PC-9 (cell line): Measurements from ENCODE around the gene KIDINS220. TPM values are rescaled to one million over a fixed set of nuclear protein-coding genes. Genes with fewer than 3 reads are reported as not detected.
A peak's percentile ranks its signal among the peaks of the same experiment; 100 is the strongest.

Experiments
- BruUV-seq: library from RNA; stranded (reverse); fragments of 400-500 nt; replicated peaks from 2 replicates; lab custom pipeline; 2021; lab: Mats Ljungman, UMichigan
- CTCF ChIA-PET: fragments of 300-600 bp; sonication (Branson Sonifier 250); formaldehyde crosslinking; loops from one replicate; lab custom pipeline; 2022; ENCODE audit warnings: antibody characterized with exemption; lab: Charles Lee
- POLR2A ChIA-PET: fragments of 300-600 bp; sonication (Branson Sonifier 250); formaldehyde crosslinking; loops from one replicate; lab custom pipeline; 2022; ENCODE audit warnings: antibody characterized with exemption; ENCODE audit not compliant: unreplicated experiment; lab: Charles Lee
- DNase-seq, 2 experiments: peaks; one replicate each; pipeline versions ENCODE4 v3.0.0 to v3.0.0-alpha.2; 2015 to 2022; ENCODE audit warnings: mixed read lengths in 1 of 2
- H2AFZ ChIP-seq: fragments of 200-600 bp; sonication (generic); 2 replicates; pipeline ENCODE4 v1.8.1; 2017; ENCODE audit warnings: antibody characterized with exemption
- H3F3A ChIP-seq: fragments of 200-600 bp; sonication (generic); 2 replicates; pipeline ENCODE4 v1.8.1; 2017; ENCODE audit warnings: antibody characterized with exemption, mild to moderate bottlenecking, low read depth; ENCODE audit not compliant: insufficient read depth
- H3K27ac ChIP-seq: fragments of 200-600 bp; sonication (generic); 2 replicates; pipeline ENCODE4 v1.6.1; 2016; ENCODE audit warnings: mixed run types
- H3K27me3 ChIP-seq: fragments of 200-600 bp; sonication (generic); 2 replicates; pipeline ENCODE4 v1.6.1; 2016; ENCODE audit warnings: low read depth, mixed run types; ENCODE audit not compliant: insufficient read depth
- H3K36me3 ChIP-seq: fragments of 200-600 bp; sonication (generic); 2 replicates; pipeline ENCODE4 v1.6.1; 2016; ENCODE audit warnings: low read depth, mixed run types
- H3K4me1 ChIP-seq: fragments of 200-600 bp; sonication (generic); replicated peaks from 2 replicates; pipeline ENCODE4 v1.6.1; 2016; ENCODE audit warnings: mixed run types; ENCODE audit not compliant: insufficient read depth
- H3K4me2 ChIP-seq: fragments of 200-600 bp; sonication (generic); 2 replicates; pipeline ENCODE4 v1.6.1; 2017; ENCODE audit warnings: mixed run types
- H3K4me3 ChIP-seq: fragments of 200-600 bp; sonication (generic); 2 replicates; pipeline ENCODE4 v1.6.1; 2016; ENCODE audit warnings: mixed run types
- H3K79me2 ChIP-seq: fragments of 200-600 bp; sonication (generic); 2 replicates; pipeline ENCODE4 v1.6.1; 2017; ENCODE audit warnings: low read depth, mixed run types
- H3K9me2 ChIP-seq: fragments of 200-600 bp; sonication (generic); 2 replicates; pipeline ENCODE4 v1.8.1; 2017; ENCODE audit warnings: mild to moderate bottlenecking; ENCODE audit not compliant: insufficient read depth
- H3K9me3 ChIP-seq: fragments of 200-600 bp; sonication (generic); 2 replicates; pipeline ENCODE4 v1.8.1; 2016; ENCODE audit warnings: low read depth; ENCODE audit not compliant: insufficient read depth
- H4K20me1 ChIP-seq: fragments of 200-600 bp; sonication (generic); 2 replicates; pipeline ENCODE4 v1.8.1; 2017; ENCODE audit not compliant: insufficient read depth
- CTCF ChIP-seq: fragments of 200-600 bp; sonication (generic); conservative IDR thresholded peaks from 2 replicates; pipeline ENCODE4 v1.6.1; 2017; ENCODE audit warnings: mixed run types, antibody characterized with exemption, mild to moderate bottlenecking, moderate library complexity
- EZH2 ChIP-seq: fragments of 200-600 bp; sonication (generic); IDR thresholded peaks from 2 replicates; pipeline ENCODE4 v1.8.0; 2017; ENCODE audit warnings: antibody characterized with exemption, low read depth
- intact Hi-C: fragments of 100-400 bp; cut with micrococcal nuclease; formaldehyde crosslinking; loops from one replicate; pipeline ENCODE4 v1.10.0; 2022; ENCODE audit not compliant: unreplicated experiment
- total RNA-seq: library from RNA; stranded (reverse); gene quantifications from 2 replicates; pipeline ENCODE4 v1.2.3, GENCODE V29; 2021

The KIDINS220 gene
- total RNA-seq, 1 experiment from 2014 or later, result 13.9 TPM

GRCh38 chr2:8685697-8686358 lies 151.6 kb downstream of the KIDINS220 start:
- H3K9me3 ChIP-seq, result 0 out of 2 replicates have a peak, but pooled peaks cover 6% of the 10 kb centered on the region
- H3K36me3 ChIP-seq, result no peaks in the 10 kb centered on the region
- no TSS peak for BruUV-seq
- no peaks in the 10 kb centered on the region; the same call in 1 of the 2 replicates for H3K4me1 ChIP-seq
- H3K4me3 ChIP-seq, result no peak overlapping the region
- H3K9me2 ChIP-seq, result no peaks in the 10 kb centered on the region
- DNase-seq, result peak in 1 of 2 experiments; percentile 55
- intact Hi-C loops, result loop anchor here (1.0 to 10.0 kb wide), 4 partner anchors 159 to 1589 kb away; no protein-coding TSS in a partner anchor
- H2AFZ ChIP-seq, result no peak overlapping the region
- H3K4me2 ChIP-seq, result peak overlapping the region; percentile 15; the same call in 1 of the 2 replicates
- POLR2A ChIA-PET, result no interaction called here
- H3K27me3 ChIP-seq, result peaks cover 60% of the 10 kb centered on the region
- no peaks in the 10 kb centered on the region for H3K79me2 ChIP-seq
- TF ChIP-seq CTCF (peak; percentile 87), EZH2 (no peak)
- H4K20me1 ChIP-seq, result no peaks in the 10 kb centered on the region
- H3K27ac ChIP-seq, result no peak overlapping the region
- 0 out of 2 replicates have a peak, but pooled peaks cover 3% of the 10 kb centered on the region for H3F3A ChIP-seq
- CTCF ChIA-PET, result no interaction called here

- no peaks in the 10 kb centered on the region; the same call in 1 of the 2 replicates for H3K4me1 ChIP-seq
- no peaks in the 10 kb centered on the region for H4K20me1 ChIP-seq
- peaks cover 58% of the 10 kb centered on the region for H3K27me3 ChIP-seq
- H3K27ac ChIP-seq, result no peak overlapping the region
- no peak overlapping the region for H3K4me3 ChIP-seq
- no peaks in the 10 kb centered on the region for H3K79me2 ChIP-seq
- H3F3A ChIP-seq, result 0 out of 2 replicates have a peak, but pooled peaks cover 3% of the 10 kb centered on the region
- BruUV-seq, result no TSS peak
- intact Hi-C loops, result loop anchor here (2.0 to 10.0 kb wide), 3 partner anchors 158 to 1588 kb away; no protein-coding TSS in a partner anchor
- H2AFZ ChIP-seq, result no peak overlapping the region
- no peak for DNase-seq
- 0 out of 2 replicates have a peak, but pooled peaks cover 6% of the 10 kb centered on the region for H3K9me3 ChIP-seq
- no peaks in the 10 kb centered on the region for H3K36me3 ChIP-seq
- peak overlapping the region; percentile 15; the same call in 1 of the 2 replicates for H3K4me2 ChIP-seq
- no peaks in the 10 kb centered on the region for H3K9me2 ChIP-seq
- TF ChIP-seq EZH2, result no peak
- no peak for TF ChIP-seq CTCF
- ChIA-PET POLR2A (no interaction called here), CTCF (no interaction called here)
Observed at GRCh38 chr2:8684878-8685696, 152.3 kb downstream of the KIDINS220 start.

- no TSS peak for BruUV-seq
- Histone ChIP-seq H4K20me1 (no peaks in the 10 kb centered on the region), H3K4me1 (no peaks in the 10 kb centered on the region; the same call in 1 of the 2 replicates), H2AFZ (no peak overlapping the region), H3K36me3 (no peaks in the 10 kb centered on the region), H3K4me2 (no peak overlapping the region), H3F3A (0 out of 2 replicates have a peak, but pooled peaks cover 3% of the 10 kb centered on the region), H3K4me3 (no peak overlapping the region), H3K9me2 (no peaks in the 10 kb centered on the region), H3K79me2 (no peaks in the 10 kb centered on the region), H3K9me3 (0 out of 2 replicates have a peak, but pooled peaks cover 6% of the 10 kb centered on the region), H3K27me3 (peaks cover 56% of the 10 kb centered on the region), H3K27ac (no peak overlapping the region)
- TF ChIP-seq EZH2 (no peak), CTCF (no peak)
- CTCF ChIA-PET, result interaction anchor here (0.6 kb wide), 1 partner anchor 170 kb away, joined by 6 read pairs; no protein-coding TSS in a partner anchor
- POLR2A ChIA-PET, result no interaction called here
- no peak for DNase-seq
- intact Hi-C loops, result loop anchor here (2.0 to 10.0 kb wide), 2 partner anchors 450 to 1588 kb away; no protein-coding TSS in a partner anchor
Observed at GRCh38 chr2:8684540-8684877, 152.9 kb downstream of the KIDINS220 start.
